NK-92 (cell line): ENCODE measurements around the gene CRTC2.
"Not testable (repeated sequence)": the region's sequence is repeated elsewhere in the genome, so short reads cannot be mapped to it uniquely, and the experiment has no call there.

ENCODE experiments used
- DNase-seq: peaks from one replicate; lab custom pipeline; 2025; ENCODE audit not compliant: unreplicated experiment; lab: John Stamatoyannopoulos, UW

The CRTC2 gene, protein sequence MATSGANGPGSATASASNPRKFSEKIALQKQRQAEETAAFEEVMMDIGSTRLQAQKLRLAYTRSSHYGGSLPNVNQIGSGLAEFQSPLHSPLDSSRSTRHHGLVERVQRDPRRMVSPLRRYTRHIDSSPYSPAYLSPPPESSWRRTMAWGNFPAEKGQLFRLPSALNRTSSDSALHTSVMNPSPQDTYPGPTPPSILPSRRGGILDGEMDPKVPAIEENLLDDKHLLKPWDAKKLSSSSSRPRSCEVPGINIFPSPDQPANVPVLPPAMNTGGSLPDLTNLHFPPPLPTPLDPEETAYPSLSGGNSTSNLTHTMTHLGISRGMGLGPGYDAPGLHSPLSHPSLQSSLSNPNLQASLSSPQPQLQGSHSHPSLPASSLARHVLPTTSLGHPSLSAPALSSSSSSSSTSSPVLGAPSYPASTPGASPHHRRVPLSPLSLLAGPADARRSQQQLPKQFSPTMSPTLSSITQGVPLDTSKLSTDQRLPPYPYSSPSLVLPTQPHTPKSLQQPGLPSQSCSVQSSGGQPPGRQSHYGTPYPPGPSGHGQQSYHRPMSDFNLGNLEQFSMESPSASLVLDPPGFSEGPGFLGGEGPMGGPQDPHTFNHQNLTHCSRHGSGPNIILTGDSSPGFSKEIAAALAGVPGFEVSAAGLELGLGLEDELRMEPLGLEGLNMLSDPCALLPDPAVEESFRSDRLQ

DNA sequence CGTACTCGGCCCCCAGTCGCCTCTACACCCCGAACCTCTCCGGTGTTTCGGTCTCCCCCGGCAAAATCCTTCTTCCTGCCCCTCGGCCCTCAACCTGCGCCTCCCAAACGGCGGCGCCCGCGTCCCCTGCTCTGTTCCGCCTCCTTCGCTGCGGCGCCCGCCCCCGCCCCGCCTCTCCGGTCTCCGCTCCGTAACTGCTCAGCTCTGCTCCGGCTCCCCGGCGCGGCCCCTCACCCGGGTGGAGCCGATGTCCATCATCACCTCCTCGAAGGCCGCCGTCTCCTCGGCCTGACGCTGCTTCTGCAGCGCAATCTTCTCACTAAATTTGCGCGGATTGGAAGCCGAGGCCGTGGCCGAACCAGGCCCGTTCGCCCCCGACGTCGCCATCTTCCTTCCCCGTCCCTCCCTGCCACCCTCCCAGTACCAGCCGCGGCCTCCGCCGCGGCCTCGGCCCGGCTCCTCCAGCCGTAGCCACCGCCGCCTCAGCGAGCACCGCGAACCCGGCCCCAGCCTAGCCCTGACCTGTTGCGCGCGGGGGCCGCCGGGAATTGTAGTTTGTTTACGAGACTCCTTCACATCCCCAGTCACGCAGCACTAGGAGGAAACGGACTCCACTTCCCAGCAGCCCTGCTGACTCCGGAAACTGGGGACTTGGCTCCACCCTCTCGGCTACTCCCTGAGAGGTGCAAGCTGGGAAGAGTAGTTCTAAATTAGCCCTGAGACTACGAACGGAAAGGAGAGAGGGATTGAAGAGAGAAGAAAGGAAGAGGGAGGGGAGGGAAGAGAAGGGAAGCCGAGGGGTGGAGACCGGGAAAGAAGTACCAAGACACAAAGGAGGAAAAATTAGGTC lies at the start of gene CRTC2:
Gene CRTC2, minus strand, starts transcription at position 502 of the 850 bp plus-strand sequence. Its CDS starts 115 bp downstream, at position 387.
- peak; percentile 74 for DNase-seq

DNA sequence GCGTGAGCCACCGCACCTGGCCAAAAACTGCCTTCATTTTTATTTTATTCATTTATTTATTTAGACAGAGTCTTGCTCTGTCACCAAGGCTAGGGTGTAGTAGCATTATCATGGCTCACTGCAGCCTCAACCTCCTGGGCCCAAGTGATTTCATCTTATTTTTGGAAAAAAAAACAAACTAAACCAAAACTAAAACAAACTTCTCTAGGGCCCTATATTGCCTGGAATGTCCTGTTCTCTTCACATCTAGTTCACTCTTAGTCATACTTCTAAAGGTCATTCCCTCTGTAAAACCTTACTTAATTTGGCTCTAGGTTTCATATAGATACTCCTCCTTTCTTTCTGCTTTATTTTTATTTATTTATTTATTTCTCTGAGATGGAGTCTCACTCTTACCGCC lies 47.7 kb upstream of the CRTC2 start:
- DNase-seq: no peak

DNA sequence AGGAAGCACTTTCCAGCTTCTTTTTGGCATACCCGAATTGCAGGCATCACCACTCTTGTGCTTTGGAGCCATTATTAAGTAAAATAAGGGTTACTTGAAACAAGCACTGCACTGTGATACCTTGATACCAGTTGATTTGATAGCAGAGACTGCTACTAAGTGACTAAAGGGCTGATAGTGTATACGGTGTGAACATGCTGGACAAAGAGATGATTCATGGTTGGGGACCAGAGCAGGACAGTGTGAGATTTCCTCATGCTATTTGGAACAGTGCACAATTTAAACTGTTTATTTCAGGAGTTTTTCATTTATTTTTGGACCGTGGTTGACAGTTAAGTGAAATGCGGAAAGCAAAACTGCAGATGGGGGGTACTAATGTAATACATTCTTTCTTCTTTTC lies 42.0 kb upstream of the CRTC2 start:
- DNase-seq: no peak

DNA sequence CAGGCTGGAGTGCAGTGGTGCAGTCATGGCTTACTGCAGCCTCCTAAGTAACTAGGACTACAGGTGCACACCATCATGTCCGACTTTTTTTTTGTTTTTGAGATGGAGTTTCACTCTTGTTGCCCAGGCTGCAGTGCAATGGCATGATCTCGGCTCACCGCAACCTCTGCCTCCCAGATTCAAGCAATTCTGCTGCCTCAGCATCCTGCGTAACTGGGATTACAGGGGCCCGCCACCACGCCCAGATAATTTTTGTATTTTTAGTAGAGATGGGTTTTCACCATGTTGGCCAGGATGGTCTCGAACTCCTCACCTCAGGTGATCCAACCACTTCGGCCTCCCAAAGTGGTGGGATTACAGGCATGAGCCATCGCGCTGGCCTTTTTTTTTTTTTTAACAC lies 38.5 kb upstream of the CRTC2 start:
- not testable (repeated sequence) for DNase-seq

DNA sequence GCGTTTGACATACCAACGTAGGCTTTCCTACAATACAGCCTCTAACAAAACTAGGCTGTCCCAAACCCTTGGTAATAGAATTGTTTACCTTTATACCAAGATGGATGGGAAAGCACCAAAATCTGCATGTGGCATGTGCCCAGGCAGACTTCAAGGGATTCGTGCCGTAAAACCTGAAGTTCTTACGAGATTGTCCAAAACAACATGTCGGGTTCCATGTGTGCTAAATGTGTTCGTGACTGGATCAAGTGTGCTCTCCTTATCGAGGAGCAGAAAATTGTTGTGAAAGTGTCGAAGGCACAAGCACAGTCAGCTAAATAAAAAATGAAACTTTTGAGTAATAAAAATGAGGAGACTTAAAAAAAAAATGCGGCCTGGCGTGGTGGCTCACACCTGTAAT lies 37.2 kb upstream of the CRTC2 start:
- DNase-seq: no peak

DNA sequence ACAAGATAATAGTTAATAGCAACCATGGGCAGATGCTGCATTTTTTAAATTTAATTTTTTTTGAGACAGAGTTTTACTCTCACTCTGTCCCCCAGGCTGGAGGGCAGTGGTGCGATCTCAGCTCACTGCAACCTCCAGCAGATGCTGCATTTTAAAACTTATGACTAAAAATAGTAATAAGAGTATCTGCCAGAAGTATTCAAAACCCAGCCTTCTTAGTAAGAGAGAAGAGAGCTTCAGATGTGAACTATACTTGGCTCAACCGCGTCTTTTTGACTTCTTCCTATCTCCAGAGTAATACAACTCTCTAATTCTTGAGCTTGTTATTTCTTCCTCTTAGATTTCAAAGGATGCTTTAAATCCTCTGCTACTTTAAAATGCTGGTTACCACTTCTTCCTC lies 36.8 kb upstream of the CRTC2 start:
- DNase-seq: no peak

DNA sequence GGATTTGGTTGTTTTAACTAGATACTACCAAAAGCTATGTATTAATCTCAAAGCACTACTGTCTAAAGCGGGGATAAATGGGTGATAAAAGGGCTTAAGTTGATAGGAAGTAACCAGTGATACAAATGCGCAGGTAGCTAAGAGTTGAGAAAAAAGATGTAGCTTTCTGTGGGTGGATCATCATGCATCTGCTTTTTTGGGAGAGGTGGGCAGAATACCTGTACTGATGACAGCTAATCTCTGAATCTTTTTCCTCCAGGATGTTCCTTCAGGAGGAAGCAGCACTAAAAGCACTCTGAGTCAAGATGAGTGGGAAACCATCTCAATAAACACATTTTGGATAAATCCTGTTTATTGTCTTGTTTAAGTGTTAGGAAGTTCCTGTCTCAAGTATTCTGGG lies 33.4 kb upstream of the CRTC2 start:
- no peak for DNase-seq

DNA sequence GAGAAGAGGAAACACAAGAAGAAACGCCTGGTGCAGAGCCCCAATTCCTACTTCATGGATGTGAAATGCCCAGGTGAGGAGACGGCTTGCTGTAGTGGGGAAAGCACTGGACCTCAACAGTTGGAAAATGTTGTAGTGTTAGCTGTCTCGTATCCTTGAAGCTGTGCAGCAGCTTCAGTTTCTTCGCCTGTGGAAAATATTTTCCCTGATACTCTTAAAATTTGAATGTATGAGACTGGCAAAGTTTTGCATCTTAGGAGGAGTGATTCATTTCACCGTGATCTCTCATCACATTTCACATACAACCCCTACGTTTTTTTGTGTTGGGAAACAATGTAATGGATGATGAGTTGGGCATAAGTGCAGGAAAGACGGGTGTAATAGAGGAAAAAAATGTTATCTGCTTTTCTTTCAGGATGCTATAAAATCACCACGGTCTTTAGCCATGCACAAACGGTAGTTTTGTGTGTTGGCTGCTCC lies 32.8 kb upstream of the CRTC2 start:
- DNase-seq: no peak

DNA sequence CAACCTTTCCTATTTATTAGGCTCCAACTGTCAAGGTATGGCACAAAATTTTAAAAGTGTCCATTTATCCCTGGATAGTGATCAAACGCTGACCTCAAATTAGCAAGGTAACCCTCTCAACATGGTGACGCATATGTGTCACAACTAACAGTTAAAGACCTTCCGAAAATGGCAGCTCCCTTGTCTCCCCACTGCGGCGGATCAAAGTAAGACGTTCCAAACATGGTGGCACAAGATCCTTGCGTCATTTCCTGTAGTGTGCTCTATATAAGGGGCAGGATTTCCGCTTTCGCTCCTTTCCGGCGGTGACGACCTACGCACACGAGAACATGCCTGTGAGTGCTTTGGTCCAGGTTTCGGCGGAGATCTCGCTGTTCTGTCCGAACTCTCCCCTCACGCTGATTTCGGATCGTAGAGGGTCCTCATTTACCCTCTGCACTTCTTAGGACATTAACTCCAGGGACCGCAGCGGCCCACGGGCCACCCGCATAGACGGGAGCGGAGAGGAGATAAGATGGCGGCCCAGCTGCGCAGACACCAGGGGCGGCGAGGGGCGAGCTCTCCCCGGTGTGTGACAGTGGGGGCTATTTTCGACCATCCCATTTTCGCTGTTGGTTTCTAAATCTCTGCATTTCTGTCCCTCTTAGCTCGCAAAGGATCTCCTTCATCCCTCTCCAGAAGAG lies 32.2 kb upstream of the CRTC2 start, which contains the start of gene RPS27:
Gene RPS27, plus strand, starts transcription at position 295 of the 683 bp plus-strand sequence. Its CDS starts 35 bp downstream, at position 330.
- peak; percentile 43 for DNase-seq

DNA sequence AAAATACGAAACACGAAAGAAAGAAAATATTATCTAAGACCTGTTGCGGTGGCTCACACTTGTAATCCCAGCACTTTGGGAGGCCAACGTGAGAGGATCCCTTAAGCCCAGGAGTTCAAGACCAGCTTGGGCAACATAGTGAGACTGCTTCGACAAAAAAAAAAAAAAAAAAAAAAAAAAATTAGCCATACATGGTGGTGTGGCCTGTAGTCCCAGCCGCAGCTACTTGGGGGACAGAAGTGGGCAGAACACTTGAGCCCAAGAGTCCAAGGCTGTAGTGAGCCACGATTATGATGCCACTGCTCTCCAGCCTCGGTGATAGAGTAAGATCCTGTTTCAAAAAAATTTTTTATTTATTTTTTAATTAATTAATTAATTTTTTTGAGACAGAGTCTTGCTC lies 29.2 kb upstream of the CRTC2 start:
- no peak for DNase-seq

DNA sequence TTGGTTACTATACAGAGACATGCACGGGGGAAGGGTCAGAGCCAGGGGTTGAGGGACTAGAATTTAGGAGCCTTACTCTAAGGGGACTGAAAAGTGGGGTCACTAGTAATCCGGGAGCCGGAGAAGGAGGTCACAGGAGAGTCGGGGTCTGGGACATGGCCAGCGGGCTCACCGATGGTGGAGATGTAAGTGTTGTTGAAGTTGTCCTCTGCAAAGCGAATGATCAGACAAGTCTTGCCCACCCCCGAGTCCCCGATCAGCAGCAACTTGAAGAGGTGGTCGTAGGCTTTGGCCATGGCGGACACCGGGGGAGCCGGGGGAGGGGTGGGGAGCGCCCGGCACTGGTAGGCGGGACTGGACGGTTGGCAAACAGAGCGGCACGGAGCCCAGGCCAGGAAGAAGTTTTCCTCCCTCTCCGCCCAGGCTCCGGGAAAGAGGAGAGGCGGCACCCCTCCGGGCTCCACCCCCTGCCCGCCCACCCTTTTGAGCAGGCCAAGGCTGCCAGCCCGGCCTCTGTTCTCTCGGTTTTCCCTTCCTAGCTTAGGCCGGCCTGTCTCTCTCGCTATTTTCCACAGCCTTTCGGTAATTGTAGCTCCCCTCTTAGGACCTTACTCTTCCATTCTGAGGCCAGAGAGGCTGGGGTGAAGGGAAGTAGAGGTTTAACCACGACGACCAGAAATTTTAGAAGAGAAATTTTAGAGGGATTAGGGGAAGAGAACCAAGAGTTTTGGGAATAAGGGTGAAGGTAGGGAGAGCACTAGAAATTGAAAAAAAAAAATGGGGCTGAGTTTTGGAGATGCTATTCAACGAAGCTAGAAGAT lies 27.7 kb upstream of the CRTC2 start, which contains the start of gene RAB13:
Gene RAB13, minus strand, starts transcription at position 399 of the 821 bp plus-strand sequence. Its CDS starts 103 bp downstream, at position 296.
- no peak for DNase-seq

DNA sequence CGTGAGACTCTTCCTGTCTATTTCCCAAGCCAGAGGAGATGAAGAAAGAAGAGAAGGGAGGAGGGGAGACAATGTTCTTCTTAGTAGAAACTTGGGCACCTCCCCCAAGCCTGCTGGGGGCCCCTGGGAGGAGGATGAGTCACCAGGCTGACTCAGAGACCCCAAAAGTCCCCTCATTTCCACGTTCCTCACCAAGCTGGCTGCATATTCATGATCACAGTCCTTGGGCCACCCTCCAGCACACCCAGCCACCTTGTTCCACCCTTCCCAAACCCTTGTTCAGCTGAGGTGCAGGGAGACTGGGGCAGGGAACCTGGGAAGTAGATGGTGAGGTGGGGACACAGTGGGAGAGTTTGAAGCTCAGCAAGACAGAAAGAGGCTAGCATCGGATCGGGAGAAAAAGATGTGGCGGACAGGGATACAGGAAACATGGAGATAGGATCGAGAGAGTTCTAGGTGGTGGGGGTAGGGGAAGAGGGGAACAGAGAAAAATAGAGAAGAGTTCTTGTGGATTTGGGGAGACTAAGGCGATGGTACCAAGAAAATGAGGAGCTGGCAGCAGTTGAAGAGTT lies 27.0 kb upstream of the CRTC2 start:
- DNase-seq: no peak

DNA sequence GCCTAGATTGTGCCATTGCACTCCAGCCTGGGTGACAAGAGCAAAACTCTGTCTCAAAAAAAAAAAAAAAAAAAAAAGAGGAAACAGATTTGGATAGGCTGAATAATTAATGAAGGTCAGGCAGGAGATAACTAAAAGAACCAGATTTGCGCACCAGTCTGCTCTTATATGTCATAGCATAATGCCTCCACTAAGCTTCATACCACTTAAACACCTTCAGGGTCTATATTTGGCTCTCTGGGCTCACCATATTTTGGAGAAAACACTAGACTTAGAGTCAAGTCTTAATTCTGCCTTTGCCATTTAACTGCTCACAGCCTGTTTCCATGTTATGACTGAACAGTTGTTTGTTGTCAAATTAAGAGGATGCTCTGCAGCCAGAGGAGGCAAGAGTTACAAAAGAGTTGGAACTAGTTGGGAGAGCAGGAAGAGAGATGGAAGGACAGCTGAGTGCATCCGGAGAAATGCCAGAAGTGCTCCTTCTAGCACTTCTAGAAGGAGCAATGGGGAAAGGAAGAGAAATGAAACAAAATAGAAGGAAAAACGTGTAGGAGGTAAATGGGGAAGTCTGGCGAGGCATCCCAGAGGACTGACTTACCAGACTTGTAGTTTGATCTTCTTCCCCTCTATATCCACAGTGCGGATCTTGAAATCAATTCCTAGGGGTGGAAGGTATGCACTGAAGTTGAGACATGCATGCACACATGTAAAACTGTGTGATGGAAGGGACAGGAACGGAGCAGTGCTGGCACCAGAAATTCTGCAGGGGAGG lies 25.9 kb upstream of the CRTC2 start:
- DNase-seq: no peak

DNA sequence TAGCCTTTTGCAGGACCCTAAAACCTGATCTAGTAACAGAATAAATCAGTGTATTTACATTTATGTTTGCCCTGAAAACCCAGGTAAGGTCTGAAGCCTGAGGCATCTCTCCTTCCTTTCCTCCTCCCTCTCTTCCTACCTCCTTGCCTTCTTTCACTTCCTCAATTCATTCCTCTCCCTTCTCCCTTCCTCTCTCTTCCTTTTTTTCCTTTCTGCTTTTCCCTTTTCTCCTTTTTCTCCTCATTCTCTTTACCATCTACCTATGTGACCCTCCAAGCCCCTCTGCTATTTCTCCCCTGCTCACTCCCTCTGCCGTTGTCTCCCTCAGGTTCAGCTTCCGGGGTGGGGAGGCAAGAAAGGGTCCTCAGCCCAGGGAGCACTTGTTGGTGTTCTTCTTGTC lies 23.3 kb upstream of the CRTC2 start:
- DNase-seq: not testable (repeated sequence)

DNA sequence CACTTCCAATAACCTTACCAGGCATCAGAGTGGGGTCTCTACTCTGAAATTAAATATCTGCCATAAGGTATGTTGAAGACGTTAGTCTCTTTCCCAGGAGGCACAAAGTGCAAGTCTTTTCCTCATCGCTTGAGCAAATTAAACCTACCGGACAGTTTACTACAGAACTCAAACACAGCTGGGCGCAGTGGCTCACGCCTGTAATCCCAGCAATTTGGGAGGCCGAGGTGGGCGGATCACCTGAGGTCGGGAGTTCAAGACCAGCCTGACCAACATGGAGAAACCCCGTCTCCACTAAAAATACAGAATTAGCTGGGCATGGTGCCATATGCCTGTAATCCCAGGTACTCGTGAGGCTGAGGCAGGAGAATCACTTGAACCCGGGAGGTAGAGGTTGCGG lies 20.7 kb upstream of the CRTC2 start:
- not testable (repeated sequence) for DNase-seq

DNA sequence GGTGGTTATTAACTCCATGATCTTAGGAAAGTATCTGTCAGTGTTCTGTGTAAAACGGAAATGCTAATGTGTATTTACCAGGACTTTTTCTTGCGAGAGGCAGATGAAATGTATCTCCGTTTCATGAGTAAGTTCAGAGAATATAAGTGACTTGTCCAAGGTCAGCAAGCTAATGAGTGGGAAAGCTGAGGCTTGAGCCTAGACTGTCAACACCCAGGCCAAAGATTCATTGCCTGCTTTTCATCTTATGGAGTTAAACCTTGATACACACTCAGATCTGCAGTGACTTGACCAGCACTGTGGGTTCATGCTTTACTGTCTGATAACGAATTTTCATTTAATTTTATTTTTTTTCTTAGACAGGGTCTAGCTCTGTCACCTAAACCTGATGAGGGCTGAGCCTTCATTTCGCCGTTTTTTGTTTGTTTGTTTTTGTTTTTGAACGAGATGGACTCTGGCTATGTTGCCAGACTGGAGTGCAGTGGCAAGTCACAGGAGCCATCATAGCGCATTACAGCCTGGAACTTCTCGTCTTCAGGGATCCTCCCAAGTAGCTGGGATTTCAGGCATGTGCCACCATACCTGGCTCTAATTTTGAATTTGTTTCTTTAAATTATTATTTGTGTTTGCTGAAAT lies 20.0 kb upstream of the CRTC2 start:
- no peak for DNase-seq

DNA sequence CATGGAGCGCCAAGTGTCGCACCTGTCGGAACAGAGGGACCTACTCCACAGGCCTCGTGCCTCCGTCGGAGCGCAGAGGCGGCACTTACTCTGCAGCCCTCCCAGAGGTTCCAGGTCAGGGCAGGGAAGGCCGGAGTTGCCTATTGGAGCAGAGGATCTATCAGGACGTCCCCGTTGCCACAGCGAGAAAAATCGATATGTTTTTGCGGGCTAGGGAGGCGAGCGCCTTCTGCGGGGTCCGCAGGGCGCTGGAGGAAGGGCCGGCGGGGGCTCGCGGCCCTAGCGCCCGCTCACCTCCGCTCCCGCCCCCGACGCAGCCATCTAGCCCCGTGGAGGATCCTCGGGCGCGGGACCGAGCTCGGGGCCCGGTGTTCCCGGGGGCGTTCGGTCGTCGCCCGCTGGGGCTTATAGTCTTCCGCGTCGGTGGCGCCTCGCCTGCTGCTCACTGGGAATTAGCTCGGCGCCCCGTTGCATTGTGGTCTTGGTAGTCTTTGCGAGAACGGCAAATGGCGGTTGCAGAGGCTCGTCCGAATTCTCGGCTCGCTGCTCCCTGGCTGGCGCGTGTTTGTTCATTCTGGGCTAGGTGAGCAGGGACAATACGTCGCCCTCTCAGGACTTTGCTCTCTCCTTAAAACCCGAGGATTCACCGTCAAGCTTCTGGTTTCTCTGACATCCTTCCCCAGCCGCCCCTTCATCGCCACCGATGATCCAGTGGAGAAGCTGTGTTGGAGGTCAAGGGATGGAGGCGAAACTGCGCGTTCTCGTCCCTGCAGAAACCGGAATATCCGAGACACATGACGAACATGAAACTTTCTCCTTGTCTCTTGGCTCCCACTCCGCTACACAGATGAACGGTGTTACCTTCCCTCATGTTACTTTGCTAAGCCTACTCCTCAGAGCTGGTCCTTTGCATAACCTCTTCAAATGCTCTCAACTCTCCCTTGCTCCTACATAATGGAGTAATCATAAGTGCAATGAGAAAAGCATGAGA lies 19.1 kb upstream of the CRTC2 start, which contains the start of gene JTB:
Gene JTB, minus strand, starts transcription at position 425 of the 991 bp plus-strand sequence. Its CDS starts 422 bp downstream, at position 3.
- DNase-seq: peak; percentile 21
